B cell (primary cell): Measurements from ENCODE around the gene CCND1.

Source experiments
- CTCF ChIP-seq: fragments of 200-600 bp; IDR thresholded peaks from one replicate; pipeline ENCODE4 v1.8.0; 2022; ENCODE audit warnings: antibody characterized with exemption, mild to moderate bottlenecking
- EZH2 ChIP-seq: IDR thresholded peaks from 2 replicates; pipeline ENCODE4 v1.6.1; 2012; ENCODE audit warnings: borderline replicate concordance, low read depth, mild to moderate bottlenecking, moderate library complexity, low read length; ENCODE audit not compliant: insufficient read depth, poor library complexity, severe bottlenecking

- TF ChIP-seq CTCF (peak; percentile 47), EZH2 (no peak)
Observed at GRCh38 chr11:69643646-69644045, 2.7 kb downstream of the CCND1 start.
